ENCODE results near the gene SLC7A7.
"Not testable (repeated sequence)": the region's sequence is repeated elsewhere in the genome, so short reads cannot be mapped to it uniquely, and the experiment has no call there.

SLC7A7 gene

DNA sequence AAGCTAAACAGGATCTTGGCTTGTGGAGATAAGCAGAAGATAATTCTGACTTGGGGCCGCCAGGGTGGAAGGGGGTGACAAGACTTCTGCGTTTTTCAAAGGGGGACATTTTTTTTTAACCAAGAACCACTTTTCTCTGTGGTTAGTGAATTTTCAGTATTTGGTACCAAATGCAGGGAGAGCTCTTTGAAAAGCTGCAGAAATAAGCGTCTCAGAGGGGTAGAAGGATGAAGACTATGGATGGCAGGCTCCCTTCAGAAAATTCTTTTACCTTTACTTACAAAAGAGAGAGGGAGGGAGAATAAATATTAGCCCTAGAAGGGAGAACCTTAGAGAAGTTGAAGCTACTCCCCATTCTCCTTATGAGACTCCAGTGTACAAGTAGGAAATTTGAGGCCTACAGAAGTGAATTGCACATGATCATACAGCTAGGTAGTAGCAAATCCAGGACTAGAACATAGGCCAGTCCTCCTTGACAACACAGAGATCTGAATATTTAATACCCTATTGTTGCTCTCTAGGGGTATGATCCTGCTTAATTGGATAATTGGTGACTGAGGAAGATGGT is 15.3 kb upstream of the SLC7A7 start:
- peaks cover 6% of the 10 kb centered on the region for H3K4me1 ChIP-seq (ENCODE audit: control insufficient read depth, insufficient read depth, low read length)
- no peaks in the 10 kb centered on the region for H3K9me3 ChIP-seq (ENCODE audit: control insufficient read depth, insufficient read depth, low read length)
- H3K9ac ChIP-seq (ENCODE audit: low read depth, low read length), result peak overlapping the region; percentile 75; the same call in 1 of the 2 replicates
- peak overlapping the region; percentile 89 for H3K4me3 ChIP-seq (ENCODE audit: low read depth, low read length)
- no peak overlapping the region for H3K27ac ChIP-seq (ENCODE audit: low read depth, low read length)
- H3K36me3 ChIP-seq (ENCODE audit: control insufficient read depth, insufficient read depth, low read length), result peaks cover 34% of the 10 kb centered on the region
- no peaks in the 10 kb centered on the region for H3K27me3 ChIP-seq (ENCODE audit: control insufficient read depth, insufficient read depth, low read length)

DNA sequence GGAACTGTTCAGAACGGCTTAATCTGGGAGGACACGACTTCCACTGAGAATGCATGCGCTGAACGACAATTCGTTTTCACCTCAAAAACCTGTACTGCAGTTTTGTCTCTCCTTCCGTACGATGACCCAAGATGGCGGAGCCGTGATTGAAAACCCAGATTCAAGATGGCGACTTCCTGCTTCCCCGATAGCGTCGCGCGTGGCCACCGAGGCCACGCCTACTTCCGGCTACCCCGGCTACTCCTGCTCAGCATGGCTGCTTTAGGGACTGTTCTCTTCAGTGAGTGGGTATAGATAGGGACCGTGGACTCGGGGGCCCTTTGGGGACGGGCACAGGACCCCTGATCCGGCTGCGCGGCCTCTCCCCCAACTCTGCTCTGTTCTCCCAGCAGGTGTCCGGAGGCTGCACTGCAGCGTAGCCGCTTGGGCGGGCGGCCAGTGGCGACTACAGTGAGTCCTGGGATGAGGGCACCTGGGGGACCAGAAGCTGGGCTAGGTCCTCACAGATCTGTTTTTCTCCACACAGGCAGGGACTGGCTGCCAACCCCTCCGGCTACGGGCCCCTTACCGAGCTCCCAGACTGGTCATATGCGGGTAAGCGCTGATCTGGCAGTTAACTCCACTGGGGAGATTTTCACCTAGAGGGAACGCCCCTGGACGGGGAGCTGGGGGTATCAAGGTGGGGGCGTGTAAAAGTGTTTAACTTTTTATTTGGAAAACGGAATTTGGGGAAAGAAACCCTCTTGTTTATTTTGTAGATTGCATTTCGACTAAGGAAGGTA is 14.6 kb upstream of the SLC7A7 start, which contains the start of gene MRPL52:
Gene MRPL52, plus strand, starts transcription at position 227 of the 782 bp plus-strand sequence. Its CDS starts 26 bp downstream, at position 253.
- Histone ChIP-seq H3K36me3 (ENCODE audit: control insufficient read depth, insufficient read depth, low read length) (peaks cover 28% of the 10 kb centered on the region), H3K4me1 (ENCODE audit: control insufficient read depth, insufficient read depth, low read length) (peaks cover 9% of the 10 kb centered on the region), H3K9me3 (ENCODE audit: control insufficient read depth, insufficient read depth, low read length) (no peaks in the 10 kb centered on the region), H3K27ac (ENCODE audit: low read depth, low read length) (peak within 1 kb of the TSS; percentile 81), H3K27me3 (ENCODE audit: control insufficient read depth, insufficient read depth, low read length) (no peaks in the 10 kb centered on the region), H3K4me3 (ENCODE audit: low read depth, low read length) (peak within 1 kb of the TSS; percentile 89), H3K9ac (ENCODE audit: low read depth, low read length) (peak within 1 kb of the TSS; percentile 75)

DNA sequence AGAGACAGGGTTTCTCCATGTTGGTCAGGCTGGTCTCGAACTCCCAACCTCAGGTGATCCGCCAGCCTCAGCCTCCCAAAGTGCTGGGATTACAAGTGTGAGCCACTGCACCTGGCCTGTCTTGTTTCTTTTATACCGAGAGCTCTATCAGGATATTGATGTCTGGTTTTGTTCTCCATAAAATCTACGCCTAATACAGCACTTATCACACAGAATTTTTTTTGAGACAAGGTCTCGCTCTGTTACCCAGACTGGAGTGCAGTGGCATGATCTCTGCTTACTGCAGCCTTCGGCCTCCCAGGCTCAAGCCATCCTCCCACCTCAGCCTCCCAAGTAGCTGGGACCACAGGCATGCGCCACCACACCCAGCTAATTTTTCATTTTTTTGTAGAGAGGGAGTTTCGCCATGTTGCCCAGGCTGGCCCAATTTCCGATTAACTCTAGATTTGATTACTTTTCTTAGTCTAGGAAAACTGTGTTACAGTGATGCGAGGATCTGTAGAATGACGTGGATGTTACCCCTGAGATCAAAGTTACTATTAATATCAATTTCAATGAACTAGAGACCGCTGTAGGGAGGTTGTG is 13.9 kb upstream of the SLC7A7 start:
- peaks cover 23% of the 10 kb centered on the region for H3K36me3 ChIP-seq (ENCODE audit: control insufficient read depth, insufficient read depth, low read length)
- H3K9ac ChIP-seq (ENCODE audit: low read depth, low read length), result peak overlapping the region; percentile 75
- peak overlapping the region; percentile 89 for H3K4me3 ChIP-seq (ENCODE audit: low read depth, low read length)
- H3K9me3 ChIP-seq (ENCODE audit: control insufficient read depth, insufficient read depth, low read length); H3K27me3 ChIP-seq (ENCODE audit: control insufficient read depth, insufficient read depth, low read length): not testable (repeated sequence)
- H3K27ac ChIP-seq (ENCODE audit: low read depth, low read length), result peak overlapping the region; percentile 81
- H3K4me1 ChIP-seq (ENCODE audit: control insufficient read depth, insufficient read depth, low read length), result peaks cover 11% of the 10 kb centered on the region

DNA sequence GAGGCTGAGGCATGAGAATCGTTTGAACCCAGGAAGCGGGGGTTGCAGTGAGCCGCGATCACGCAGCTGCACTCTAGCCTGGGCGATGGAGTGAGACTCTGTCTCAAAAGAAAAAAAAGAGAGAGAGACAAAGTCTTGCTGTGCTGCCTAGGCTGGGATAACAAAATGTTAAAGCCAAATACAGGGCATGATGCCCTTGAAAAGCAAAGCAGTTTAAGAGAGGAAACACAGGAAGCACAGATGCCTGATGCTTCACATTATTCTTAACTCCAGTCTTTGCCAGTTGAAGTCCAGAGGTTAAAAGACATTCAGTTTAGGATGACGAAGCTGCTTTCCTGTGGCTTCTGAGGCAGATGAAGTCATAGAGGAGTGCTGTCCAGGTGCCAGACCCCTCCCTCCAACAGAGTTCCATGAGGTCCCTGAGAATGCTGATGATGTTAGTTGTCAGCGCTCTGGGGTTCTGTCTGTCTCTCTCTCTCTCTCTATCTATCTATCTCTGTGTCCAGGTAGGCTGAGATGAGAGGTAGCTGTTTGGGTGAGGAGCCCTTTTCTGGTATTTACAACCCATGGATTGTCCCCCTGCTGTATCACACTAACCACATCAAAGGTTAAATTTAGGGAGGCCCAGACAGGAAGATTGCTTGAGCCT is 9.6 kb upstream of the SLC7A7 start:
- no peak overlapping the region for H3K9ac ChIP-seq (ENCODE audit: low read depth, low read length)
- H3K9me3 ChIP-seq (ENCODE audit: control insufficient read depth, insufficient read depth, low read length), result no peaks in the 10 kb centered on the region
- peaks cover 29% of the 10 kb centered on the region for H3K4me1 ChIP-seq (ENCODE audit: control insufficient read depth, insufficient read depth, low read length)
- no peaks in the 10 kb centered on the region for H3K36me3 ChIP-seq (ENCODE audit: control insufficient read depth, insufficient read depth, low read length)
- H3K4me3 ChIP-seq (ENCODE audit: low read depth, low read length), result no peak overlapping the region
- 0 out of 2 replicates have a peak, but pooled peaks cover 5% of the 10 kb centered on the region for H3K27me3 ChIP-seq (ENCODE audit: control insufficient read depth, insufficient read depth, low read length)
- no peak overlapping the region for H3K27ac ChIP-seq (ENCODE audit: low read depth, low read length)

GRCh38 chr14:22822571-22823098 is 7.4 kb upstream of the SLC7A7 start:
- Histone ChIP-seq H3K36me3 (ENCODE audit: control insufficient read depth, insufficient read depth, low read length) (no peaks in the 10 kb centered on the region), H3K9ac (ENCODE audit: low read depth, low read length) (peak overlapping the region; percentile 87), H3K27me3 (ENCODE audit: control insufficient read depth, insufficient read depth, low read length) (0 out of 2 replicates have a peak, but pooled peaks cover 5% of the 10 kb centered on the region), H3K9me3 (ENCODE audit: control insufficient read depth, insufficient read depth, low read length) (no peaks in the 10 kb centered on the region), H3K4me3 (ENCODE audit: low read depth, low read length) (peak overlapping the region; percentile 84), H3K4me1 (ENCODE audit: control insufficient read depth, insufficient read depth, low read length) (peaks cover 39% of the 10 kb centered on the region), H3K27ac (ENCODE audit: low read depth, low read length) (peak overlapping the region; percentile 94)

GRCh38 chr14:22822016-22822570 is 6.9 kb upstream of the SLC7A7 start:
- 0 out of 2 replicates have a peak, but pooled peaks cover 5% of the 10 kb centered on the region for H3K27me3 ChIP-seq (ENCODE audit: control insufficient read depth, insufficient read depth, low read length)
- peak overlapping the region; percentile 87 for H3K9ac ChIP-seq (ENCODE audit: low read depth, low read length)
- no peaks in the 10 kb centered on the region for H3K36me3 ChIP-seq (ENCODE audit: control insufficient read depth, insufficient read depth, low read length)
- peak overlapping the region; percentile 84 for H3K4me3 ChIP-seq (ENCODE audit: low read depth, low read length)
- H3K9me3 ChIP-seq (ENCODE audit: control insufficient read depth, insufficient read depth, low read length), result no peaks in the 10 kb centered on the region
- peaks cover 39% of the 10 kb centered on the region for H3K4me1 ChIP-seq (ENCODE audit: control insufficient read depth, insufficient read depth, low read length)
- peak overlapping the region; percentile 94 for H3K27ac ChIP-seq (ENCODE audit: low read depth, low read length)

- Histone ChIP-seq H3K9me3 (ENCODE audit: control insufficient read depth, insufficient read depth, low read length) (no peaks in the 10 kb centered on the region), H3K27me3 (ENCODE audit: control insufficient read depth, insufficient read depth, low read length) (0 out of 2 replicates have a peak, but pooled peaks cover 5% of the 10 kb centered on the region), H3K4me3 (ENCODE audit: low read depth, low read length) (peak overlapping the region; percentile 84), H3K4me1 (ENCODE audit: control insufficient read depth, insufficient read depth, low read length) (peaks cover 39% of the 10 kb centered on the region), H3K27ac (ENCODE audit: low read depth, low read length) (peak overlapping the region; percentile 94), H3K9ac (ENCODE audit: low read depth, low read length) (peak overlapping the region; percentile 87), H3K36me3 (ENCODE audit: control insufficient read depth, insufficient read depth, low read length) (no peaks in the 10 kb centered on the region)
Measured at GRCh38 chr14:22821193-22822015, 6.2 kb upstream of the SLC7A7 start.

DNA sequence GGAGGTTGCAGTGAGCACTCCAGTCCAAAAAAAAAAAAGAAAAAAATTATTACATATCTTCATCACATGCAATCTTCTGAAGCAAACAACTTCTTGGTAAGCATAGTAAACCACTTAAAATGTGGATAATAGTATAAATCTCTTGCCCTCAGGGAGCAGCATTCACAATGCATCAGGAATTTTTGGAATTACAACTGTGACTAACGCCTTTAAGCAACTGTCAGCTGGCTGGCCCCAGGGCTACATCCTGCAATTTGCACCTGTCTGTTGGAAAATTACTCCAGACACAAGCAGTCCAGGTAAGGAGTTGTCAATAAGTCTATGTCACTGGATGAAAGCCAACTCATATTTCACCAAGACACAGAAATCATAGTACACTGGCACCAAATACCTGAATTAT is 5.5 kb upstream of the SLC7A7 start:
- peak overlapping the region; percentile 84; the same call in 1 of the 2 replicates for H3K4me3 ChIP-seq (ENCODE audit: low read depth, low read length)
- H3K9ac ChIP-seq (ENCODE audit: low read depth, low read length), result no peak overlapping the region
- H3K9me3 ChIP-seq (ENCODE audit: control insufficient read depth, insufficient read depth, low read length), result no peaks in the 10 kb centered on the region
- 0 out of 2 replicates have a peak, but pooled peaks cover 5% of the 10 kb centered on the region for H3K27me3 ChIP-seq (ENCODE audit: control insufficient read depth, insufficient read depth, low read length)
- peaks cover 41% of the 10 kb centered on the region for H3K4me1 ChIP-seq (ENCODE audit: control insufficient read depth, insufficient read depth, low read length)
- H3K27ac ChIP-seq (ENCODE audit: low read depth, low read length), result peak overlapping the region; percentile 94
- no peaks in the 10 kb centered on the region for H3K36me3 ChIP-seq (ENCODE audit: control insufficient read depth, insufficient read depth, low read length)

DNA sequence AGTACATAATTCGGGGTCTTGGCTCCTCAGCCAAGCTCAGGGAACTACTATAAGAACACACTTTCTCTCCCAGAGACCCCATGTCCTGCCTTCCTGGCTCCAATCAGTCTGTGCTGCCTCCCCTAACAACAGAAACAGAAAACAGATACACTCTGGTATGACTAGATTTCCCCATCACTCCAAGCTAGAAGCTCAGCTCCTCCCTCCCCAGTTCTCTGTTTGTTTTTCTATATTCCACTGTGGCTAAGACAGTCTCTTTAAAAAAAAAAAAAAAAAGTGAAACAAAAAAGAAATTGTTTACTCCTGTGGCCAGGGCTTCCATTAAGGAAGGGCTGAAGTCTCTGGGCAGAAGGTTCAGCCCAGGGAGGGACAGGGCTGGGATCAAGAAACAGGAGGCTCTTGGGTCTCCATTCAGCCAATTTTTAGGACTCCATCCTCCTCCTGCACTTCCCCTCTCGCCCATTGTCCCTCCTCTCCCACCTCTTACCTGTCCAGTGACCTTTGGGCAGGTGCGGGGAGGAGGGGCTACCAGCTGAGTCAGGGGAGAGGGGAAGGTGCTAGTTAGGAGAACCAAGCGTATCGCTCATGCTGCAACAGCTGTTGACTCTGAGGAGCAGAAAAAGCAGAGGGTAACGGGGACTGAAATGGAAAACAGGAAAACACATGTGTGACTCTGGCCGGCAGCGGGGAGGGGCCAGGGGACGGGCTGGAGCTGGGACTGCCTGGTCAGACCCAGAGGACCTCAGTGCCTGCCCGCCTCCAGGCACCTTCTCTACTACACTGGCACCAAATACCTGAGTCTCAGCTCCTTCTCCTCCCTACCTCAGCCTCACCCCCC is 4.1 kb upstream of the SLC7A7 start:
- Histone ChIP-seq H3K9me3 (ENCODE audit: control insufficient read depth, insufficient read depth, low read length) (no peaks in the 10 kb centered on the region), H3K4me1 (ENCODE audit: control insufficient read depth, insufficient read depth, low read length) (peaks cover 44% of the 10 kb centered on the region), H3K4me3 (ENCODE audit: low read depth, low read length) (peak overlapping the region; percentile 45), H3K36me3 (ENCODE audit: control insufficient read depth, insufficient read depth, low read length) (no peaks in the 10 kb centered on the region), H3K27ac (ENCODE audit: low read depth, low read length) (peak overlapping the region; percentile 48), H3K27me3 (ENCODE audit: control insufficient read depth, insufficient read depth, low read length) (0 out of 2 replicates have a peak, but pooled peaks cover 5% of the 10 kb centered on the region), H3K9ac (ENCODE audit: low read depth, low read length) (no peak overlapping the region)
